ENCODE data around the gene INPP5J.
"Not testable (repeated sequence)": the region's sequence is repeated elsewhere in the genome, so short reads cannot be mapped to it uniquely, and the experiment has no call there.

Gene INPP5J

GRCh38 chr22:31144223-31144622 is 21.5 kb downstream of the INPP5J start:
- in situ Hi-C loops (cut with MboI; ENCODE audit: low sequenced_read_pairs) = loop anchor here (10.0 kb wide), 1 partner anchor 49 kb away; no protein-coding TSS in a partner anchor

GRCh38 chr22:31148488-31148887 is 25.7 kb downstream of the INPP5J start:
- in situ Hi-C loops (cut with MboI; ENCODE audit: low sequenced_read_pairs) = loop anchor here (10.0 kb wide), 1 partner anchor 54 kb away; no protein-coding TSS in a partner anchor

- in situ Hi-C loops (cut with MboI; ENCODE audit: low sequenced_read_pairs) = loop anchor here (10.0 kb wide), 1 partner anchor 54 kb away; no protein-coding TSS in a partner anchor
Observed at GRCh38 chr22:31148953-31149627, 26.3 kb downstream of the INPP5J start.

GRCh38 chr22:31150615-31151014 is 27.8 kb downstream of the INPP5J start:
- in situ Hi-C loops (cut with MboI; ENCODE audit: low sequenced_read_pairs) = no loop called here

GRCh38 chr22:31151872-31152271 is 29.1 kb downstream of the INPP5J start:
- in situ Hi-C loops (cut with MboI; ENCODE audit: low sequenced_read_pairs) = no loop called here

- in situ Hi-C loops (cut with MboI; ENCODE audit: low sequenced_read_pairs) = no loop called here
Observed at GRCh38 chr22:31153357-31153756, 30.6 kb downstream of the INPP5J start.

- in situ Hi-C loops (cut with MboI; ENCODE audit: low sequenced_read_pairs) = no loop called here
Observed at GRCh38 chr22:31154975-31155374, 32.2 kb downstream of the INPP5J start.

GRCh38 chr22:31155422-31155821 is 32.7 kb downstream of the INPP5J start:
- in situ Hi-C loops (cut with MboI; ENCODE audit: low sequenced_read_pairs) = no loop called here

GRCh38 chr22:31160328-31160978 is 37.7 kb downstream of the INPP5J start:
- in situ Hi-C loops (cut with MboI; ENCODE audit: low sequenced_read_pairs) = no loop called here

GRCh38 chr22:31161386-31161785 is 38.6 kb downstream of the INPP5J start:
- in situ Hi-C loops (cut with MboI; ENCODE audit: low sequenced_read_pairs) = no loop called here

- in situ Hi-C loops (cut with MboI; ENCODE audit: low sequenced_read_pairs) = no loop called here
Observed at GRCh38 chr22:31162015-31162765, 39.4 kb downstream of the INPP5J start.

GRCh38 chr22:31170971-31171370 is 48.2 kb downstream of the INPP5J start:
- in situ Hi-C loops (cut with MboI; ENCODE audit: low sequenced_read_pairs) = no loop called here

- in situ Hi-C loops (cut with MboI; ENCODE audit: low sequenced_read_pairs) = not testable (repeated sequence)
Observed at GRCh38 chr22:31171734-31172133, 49.0 kb downstream of the INPP5J start.

GRCh38 chr22:31173386-31174145 is 50.8 kb downstream of the INPP5J start:
- in situ Hi-C loops (cut with MboI; ENCODE audit: low sequenced_read_pairs) = no loop called here

- in situ Hi-C loops (cut with MboI; ENCODE audit: low sequenced_read_pairs) = no loop called here
Observed at GRCh38 chr22:31176923-31177322, 54.2 kb downstream of the INPP5J start.

- in situ Hi-C loops (cut with MboI; ENCODE audit: low sequenced_read_pairs) = no loop called here
Observed at GRCh38 chr22:31177420-31178162, 54.8 kb downstream of the INPP5J start.

GRCh38 chr22:31178859-31179258 is 56.1 kb downstream of the INPP5J start:
- in situ Hi-C loops (cut with MboI; ENCODE audit: low sequenced_read_pairs) = no loop called here

- in situ Hi-C loops (cut with MboI; ENCODE audit: low sequenced_read_pairs) = no loop called here
Observed at GRCh38 chr22:31179345-31179744, 56.6 kb downstream of the INPP5J start.

- in situ Hi-C loops (cut with MboI; ENCODE audit: low sequenced_read_pairs) = no loop called here
Observed at GRCh38 chr22:31184015-31184414, 61.2 kb downstream of the INPP5J start.
